Measurements from ENCODE around the gene FYB2.

DNA sequence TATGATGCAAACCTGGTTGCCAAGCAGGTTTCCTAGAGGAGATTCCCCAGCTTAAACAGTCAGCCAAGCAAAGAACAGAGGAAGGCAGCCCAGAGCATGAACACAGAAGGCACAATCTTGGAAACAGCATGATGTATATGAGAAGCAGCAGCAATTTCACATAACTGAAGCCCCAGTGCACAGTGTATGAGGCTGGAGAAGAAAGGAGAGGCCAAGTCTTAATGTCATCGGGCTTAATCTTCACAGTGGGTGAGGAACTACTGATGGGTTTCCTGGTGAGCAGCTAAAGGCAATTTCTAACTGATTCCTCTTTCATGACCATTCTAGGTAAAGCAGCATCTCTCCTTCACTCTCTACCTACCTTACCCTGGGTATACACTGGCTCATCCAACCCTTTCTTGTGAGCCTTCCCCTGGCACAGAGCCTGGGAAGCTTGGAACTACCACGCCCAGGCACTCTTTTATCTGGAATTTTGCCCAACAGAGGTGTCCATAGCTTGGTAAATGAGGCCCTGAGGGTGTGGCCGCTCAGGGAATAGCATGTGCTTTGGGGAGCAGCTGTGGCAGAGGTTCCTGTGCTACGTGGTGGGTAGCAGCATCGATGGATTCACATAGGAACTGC, 22.0 kb downstream of the FYB2 start:
- TF ChIP-seq, protein P1, sequence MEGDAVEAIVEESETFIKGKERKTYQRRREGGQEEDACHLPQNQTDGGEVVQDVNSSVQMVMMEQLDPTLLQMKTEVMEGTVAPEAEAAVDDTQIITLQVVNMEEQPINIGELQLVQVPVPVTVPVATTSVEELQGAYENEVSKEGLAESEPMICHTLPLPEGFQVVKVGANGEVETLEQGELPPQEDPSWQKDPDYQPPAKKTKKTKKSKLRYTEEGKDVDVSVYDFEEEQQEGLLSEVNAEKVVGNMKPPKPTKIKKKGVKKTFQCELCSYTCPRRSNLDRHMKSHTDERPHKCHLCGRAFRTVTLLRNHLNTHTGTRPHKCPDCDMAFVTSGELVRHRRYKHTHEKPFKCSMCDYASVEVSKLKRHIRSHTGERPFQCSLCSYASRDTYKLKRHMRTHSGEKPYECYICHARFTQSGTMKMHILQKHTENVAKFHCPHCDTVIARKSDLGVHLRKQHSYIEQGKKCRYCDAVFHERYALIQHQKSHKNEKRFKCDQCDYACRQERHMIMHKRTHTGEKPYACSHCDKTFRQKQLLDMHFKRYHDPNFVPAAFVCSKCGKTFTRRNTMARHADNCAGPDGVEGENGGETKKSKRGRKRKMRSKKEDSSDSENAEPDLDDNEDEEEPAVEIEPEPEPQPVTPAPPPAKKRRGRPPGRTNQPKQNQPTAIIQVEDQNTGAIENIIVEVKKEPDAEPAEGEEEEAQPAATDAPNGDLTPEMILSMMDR (IDR thresholded peaks at IDR 0.05; ENCODE audit: low read length), result no peak
- TF ChIP-seq EZH2 (optimal IDR thresholded peaks at IDR 0.05; ENCODE audit: low read depth, low read length) (no peak), EZH2phosphoT487 (IDR thresholded peaks at IDR 0.05; ENCODE audit: low read length) (no peak)

Measured in MM.1S (cell line).